ENCODE data around the gene KRTAP13-2. TPM values are rescaled to one million over a fixed set of nuclear protein-coding genes. Genes with fewer than 3 reads are reported as not detected.

Gene KRTAP13-2
- total and polyA plus RNA-seq, 2 of the 4 experiments (the other 2 are of a cell fraction) = not detected

- Histone ChIP-seq H3K9ac (ENCODE audit: low read depth, low read length) (no peak within 1 kb of the TSS), H3K4ac (ENCODE audit: low read depth, low read length) (no peak within 1 kb of the TSS), H2AK5ac (ENCODE audit: low read depth, low read length) (no peak within 1 kb of the TSS), H4K5ac (ENCODE audit: low read depth, low read length) (no peak within 1 kb of the TSS), H2BK5ac (ENCODE audit: low read depth, low read length, poor library complexity, severe bottlenecking) (no peak within 1 kb of the TSS), H4K20me1 (ENCODE audit: insufficient read depth, low read length) (no peaks in the 10 kb centered on the region), H3K14ac (replicated peaks; ENCODE audit: low read depth, low read length) (no peak within 1 kb of the TSS), H3K4me1 (ENCODE audit: control insufficient read depth, insufficient read depth, low read length) (no peaks in the 10 kb centered on the region), H2AK9ac (replicated peaks; ENCODE audit: low read depth, low read length, poor library complexity) (no peak within 1 kb of the TSS), H3K79me1 (ENCODE audit: low read depth in 1 of 2, low read length in 2 of 2) (no peaks in the 10 kb centered on the region), H3K4me3 (ENCODE audit: insufficient read depth, low read depth, low read length) (no peak within 1 kb of the TSS), H3K56ac (ENCODE audit: extremely low read depth, insufficient read depth, low read length) (no peak within 1 kb of the TSS), H3K23ac (ENCODE audit: low read depth, low read length) (no peak within 1 kb of the TSS), H3K4me2 (ENCODE audit: low read depth, low read length) (no peak within 1 kb of the TSS), H3K27me3 (ENCODE audit: control insufficient read depth, insufficient read depth, low read length) (no peaks in the 10 kb centered on the region), H2BK120ac (ENCODE audit: low read depth, low read length) (no peak within 1 kb of the TSS), H4K8ac (ENCODE audit: low read depth in 2 of 2, low read length in 2 of 2) (no peak within 1 kb of the TSS), H3K9me3 (ENCODE audit: control insufficient read depth, insufficient read depth, low read length) (peaks cover 9% of the 10 kb centered on the region), H3K9me1 (ENCODE audit: insufficient read depth, low read length) (no peaks in the 10 kb centered on the region), H4K91ac (ENCODE audit: insufficient read depth, low read depth, low read length) (no peak within 1 kb of the TSS), H3K36me3 (ENCODE audit: control insufficient read depth, insufficient read depth, low read length) (no peaks in the 10 kb centered on the region), H2AFZ (replicated peaks; ENCODE audit: low read length, poor library complexity) (no peak within 1 kb of the TSS), H3K27ac (ENCODE audit: insufficient read depth, low read length) (no peak within 1 kb of the TSS), H2BK15ac (ENCODE audit: low read depth, low read length) (no peak within 1 kb of the TSS), H3K18ac (ENCODE audit: low read depth, low read length) (no peak within 1 kb of the TSS), H2BK20ac (ENCODE audit: low read depth, low read length) (no peak within 1 kb of the TSS)
- DNase-seq (no peak), ATAC-seq (ENCODE audit: low read depth) (no peak)
- no TSS peak for BruUV-seq (replicated peaks)
- TF ChIP-seq, protein P1, sequence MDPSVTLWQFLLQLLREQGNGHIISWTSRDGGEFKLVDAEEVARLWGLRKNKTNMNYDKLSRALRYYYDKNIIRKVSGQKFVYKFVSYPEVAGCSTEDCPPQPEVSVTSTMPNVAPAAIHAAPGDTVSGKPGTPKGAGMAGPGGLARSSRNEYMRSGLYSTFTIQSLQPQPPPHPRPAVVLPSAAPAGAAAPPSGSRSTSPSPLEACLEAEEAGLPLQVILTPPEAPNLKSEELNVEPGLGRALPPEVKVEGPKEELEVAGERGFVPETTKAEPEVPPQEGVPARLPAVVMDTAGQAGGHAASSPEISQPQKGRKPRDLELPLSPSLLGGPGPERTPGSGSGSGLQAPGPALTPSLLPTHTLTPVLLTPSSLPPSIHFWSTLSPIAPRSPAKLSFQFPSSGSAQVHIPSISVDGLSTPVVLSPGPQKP (IDR thresholded peaks at IDR 0.05; ENCODE audit: borderline replicate concordance, low read depth, low read length) = no peak
- TF ChIP-seq RFX5 (IDR thresholded peaks at IDR 0.05; ENCODE audit: low read depth, low read length) (no peak), MAZ (IDR thresholded peaks at IDR 0.05; ENCODE audit: borderline replicate concordance, low read depth, low read length) (no peak), NFE2L2 (IDR thresholded peaks at IDR 0.05; ENCODE audit: low read depth, low read length) (no peak), CHD1 (IDR thresholded peaks at IDR 0.05; ENCODE audit: low read depth, low read length) (no peak), CEBPB (IDR thresholded peaks at IDR 0.05; ENCODE audit: low read depth, low read length) (no peak), FOS (IDR thresholded peaks at IDR 0.05; ENCODE audit: low read depth, low read length) (no peak), RAD21 (IDR thresholded peaks at IDR 0.05; ENCODE audit: low read length) (no peak)
- POLR2A ChIA-PET (ENCODE audit: unreplicated experiment) = no interaction called here
- dilution Hi-C loops (cut with HindIII; ENCODE audit: low sequenced_read_pairs, unreplicated experiment) (no loop called here), in situ Hi-C loops (cut with MboI; ENCODE audit: low sequenced_read_pairs) (no loop called here), intact Hi-C loops (cut with micrococcal nuclease) (no loop called here)
- CTCF ChIA-PET = interaction anchor here (0.6 kb wide), 1 partner anchor 498 kb away, joined by 3 read pairs; no protein-coding TSS in a partner anchor
- WGBS, 2 experiments (ENCODE audit: extremely low coverage in 2 of 2, insufficient read length in 1 of 2) = 0% methylated on average over 1 of the region's 4 CpGs; no CpG with 5 or more reads in 1 of the 2 experiments
These were observed 23.7 kb upstream of the KRTAP13-2 start, which contains the start of gene KRTAP13-1 for GRCh38 chr21:30395731-30396130. KRTAP13-1 (plus strand) TSS chr21:30396031; CDS start chr21:30396087, 56 bp downstream.

Data from IMR-90 (cell line).